AG04449 (cell line): ENCODE data around the gene RBM7.

Experiments
- CTCF ChIA-PET: fragments of 350-600 bp; formaldehyde crosslinking; extraction: SDS; loops from one replicate; lab custom pipeline; 2021; ENCODE audit warnings: antibody characterized with exemption; lab: Yijun Ruan, JAX
- POLR2A ChIA-PET: fragments of 400-600, 350-600 bp; formaldehyde crosslinking; extraction: SDS; loops from one replicate; lab custom pipeline; 2020; ENCODE audit warnings: antibody characterized with exemption, inconsistent platforms; lab: Yijun Ruan, JAX
- DNase-seq: peaks from one replicate; pipeline ENCODE4 v3.0.0-alpha.2; 2010; ENCODE audit warnings: low read depth, low spot score
- H3K4me3 ChIP-seq: 2 replicates; pipeline ENCODE4 v1.5.1; 2011; ENCODE audit warnings: low read depth, mild to moderate bottlenecking, control low read depth, low read length
- TF ChIP-seq, protein P1 (sequence below): IDR thresholded peaks from one replicate; pipeline ENCODE4 v1.5.1; 2011; ENCODE audit warnings: mild to moderate bottlenecking, moderate library complexity, low read length, control low read depth, inconsistent platforms; ENCODE audit not compliant: insufficient read depth; ENCODE audit errors: missing control alignments

The RBM7 gene

DNA sequence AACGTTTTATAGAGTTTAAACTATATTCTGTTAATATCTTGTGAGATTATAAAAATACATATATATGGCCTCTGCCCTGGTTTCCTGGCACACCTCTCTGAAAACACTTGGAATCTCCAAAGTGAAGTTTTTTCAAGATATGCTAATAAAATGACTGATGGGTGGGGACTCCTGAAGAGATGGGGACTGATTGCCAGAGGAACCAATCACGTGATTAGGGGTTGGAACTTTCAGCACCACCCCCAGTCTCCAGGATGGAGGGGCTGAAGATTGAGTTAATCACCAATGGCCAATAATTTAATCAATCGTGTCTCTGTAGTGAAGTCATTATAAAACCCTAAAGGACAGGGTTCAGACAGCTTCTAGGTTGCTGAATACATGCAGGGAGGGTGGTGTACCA, 37.5 kb upstream of the RBM7 start:
- POLR2A ChIA-PET = no interaction called here
- no peak for DNase-seq
- H3K4me3 ChIP-seq = no peak overlapping the region
- TF ChIP-seq, protein P1, sequence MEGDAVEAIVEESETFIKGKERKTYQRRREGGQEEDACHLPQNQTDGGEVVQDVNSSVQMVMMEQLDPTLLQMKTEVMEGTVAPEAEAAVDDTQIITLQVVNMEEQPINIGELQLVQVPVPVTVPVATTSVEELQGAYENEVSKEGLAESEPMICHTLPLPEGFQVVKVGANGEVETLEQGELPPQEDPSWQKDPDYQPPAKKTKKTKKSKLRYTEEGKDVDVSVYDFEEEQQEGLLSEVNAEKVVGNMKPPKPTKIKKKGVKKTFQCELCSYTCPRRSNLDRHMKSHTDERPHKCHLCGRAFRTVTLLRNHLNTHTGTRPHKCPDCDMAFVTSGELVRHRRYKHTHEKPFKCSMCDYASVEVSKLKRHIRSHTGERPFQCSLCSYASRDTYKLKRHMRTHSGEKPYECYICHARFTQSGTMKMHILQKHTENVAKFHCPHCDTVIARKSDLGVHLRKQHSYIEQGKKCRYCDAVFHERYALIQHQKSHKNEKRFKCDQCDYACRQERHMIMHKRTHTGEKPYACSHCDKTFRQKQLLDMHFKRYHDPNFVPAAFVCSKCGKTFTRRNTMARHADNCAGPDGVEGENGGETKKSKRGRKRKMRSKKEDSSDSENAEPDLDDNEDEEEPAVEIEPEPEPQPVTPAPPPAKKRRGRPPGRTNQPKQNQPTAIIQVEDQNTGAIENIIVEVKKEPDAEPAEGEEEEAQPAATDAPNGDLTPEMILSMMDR = no peak
- CTCF ChIA-PET = interaction anchor here (0.8 to 3.3 kb wide), 3 partner anchors 15 to 23 kb away, joined by 3 to 19 read pairs (median 3); no protein-coding TSS in a partner anchor

DNA sequence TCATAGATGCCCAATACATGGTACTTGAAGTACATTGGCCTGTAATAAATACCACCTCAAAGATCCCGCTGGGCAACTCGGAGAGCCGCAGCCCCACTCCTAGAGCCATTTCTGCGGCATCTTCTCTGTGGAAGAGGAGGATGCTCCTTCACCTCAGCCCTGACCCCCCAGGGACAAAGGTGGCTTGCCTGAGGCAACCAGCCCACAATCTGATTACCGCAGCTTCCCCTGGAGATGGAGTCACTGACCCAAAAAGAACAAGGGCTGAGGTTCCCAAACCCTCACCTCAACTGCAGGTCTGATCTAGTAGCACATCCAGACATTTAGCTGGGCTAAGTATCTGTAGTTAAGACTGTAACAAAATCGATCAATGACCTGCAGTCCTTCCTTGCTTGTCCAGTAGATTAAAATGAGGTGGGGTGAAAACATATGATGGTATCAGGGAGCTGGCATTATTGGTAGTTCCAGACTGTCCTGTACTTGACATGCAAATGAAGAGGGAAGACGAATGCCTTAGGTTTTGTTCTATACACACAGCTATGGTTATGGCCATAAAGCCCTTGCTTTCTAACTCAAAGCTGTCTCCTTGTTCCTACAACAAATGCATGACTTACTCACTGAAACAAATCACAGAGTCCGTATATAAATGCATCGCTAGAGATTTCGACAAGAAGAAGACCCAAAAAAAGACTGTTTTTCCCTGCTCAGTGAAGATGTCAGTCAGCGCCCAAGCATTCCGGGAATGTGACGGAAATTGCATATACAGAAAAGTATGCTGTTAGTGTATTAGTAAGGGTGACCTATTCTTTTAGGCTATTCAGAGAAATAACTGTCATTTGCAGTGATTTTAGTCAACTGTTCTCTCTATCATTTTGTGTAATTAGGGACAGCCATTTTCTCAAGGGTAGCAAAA, 33.9 kb upstream of the RBM7 start:
- TF ChIP-seq, protein P1 = no peak
- 0 out of 2 replicates have a peak overlapping the region, but pooled peaks have one; percentile 2 for H3K4me3 ChIP-seq
- ChIA-PET POLR2A (interaction anchor here (0.8 to 2.2 kb wide), 4 partner anchors 10 to 71 kb away, joined by 3 to 8 read pairs (median 4); no protein-coding TSS in a partner anchor), CTCF (interaction anchor here (0.7 to 1.5 kb wide), 3 partner anchors 15 to 29 kb away, joined by 3 to 8 read pairs (median 3); no protein-coding TSS in a partner anchor)
- peak; percentile 70 for DNase-seq

DNA sequence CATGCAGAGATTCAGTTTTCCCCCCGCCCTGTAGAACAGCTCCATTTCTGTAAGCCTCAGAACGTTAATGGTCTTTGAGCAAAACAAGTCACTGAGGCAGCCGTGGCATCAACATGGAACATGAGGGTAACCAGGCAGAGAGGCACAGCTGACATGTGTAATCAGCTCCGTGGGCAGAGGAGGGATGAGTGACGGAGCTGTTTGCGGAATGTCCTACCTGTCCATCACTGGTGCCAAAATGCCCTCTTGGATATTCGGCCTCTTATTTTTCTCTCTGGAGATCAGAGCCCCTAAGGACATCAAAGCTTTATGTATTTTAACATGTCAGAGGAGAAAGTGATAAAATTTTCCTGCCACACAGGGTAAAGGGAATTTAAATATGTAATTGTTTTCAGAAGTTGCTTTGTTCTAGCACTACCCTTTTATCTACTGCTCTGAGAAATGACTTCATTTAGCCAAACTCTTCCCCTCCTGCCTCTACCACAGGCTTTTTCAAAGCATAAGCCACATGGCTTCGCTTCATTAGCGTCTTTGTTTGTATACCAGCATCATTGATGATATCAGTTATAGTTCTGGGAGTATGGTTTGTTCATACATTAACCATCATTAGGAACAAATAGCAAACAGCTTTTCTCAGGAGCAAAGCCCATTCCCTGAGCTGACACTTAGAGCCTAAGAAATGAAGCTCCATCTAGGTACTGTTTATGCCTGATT, 33.1 kb upstream of the RBM7 start:
- ChIA-PET POLR2A (interaction anchor here (0.8 to 2.2 kb wide), 4 partner anchors 9 to 72 kb away, joined by 3 to 8 read pairs (median 4); no protein-coding TSS in a partner anchor), CTCF (interaction anchor here (0.7 to 1.5 kb wide), 8 partner anchors 8 to 28 kb away, joined by 3 to 8 read pairs (median 3); no protein-coding TSS in a partner anchor)
- 0 out of 2 replicates have a peak overlapping the region, but pooled peaks have one; percentile 2 for H3K4me3 ChIP-seq
- TF ChIP-seq, protein P1 = no peak
- DNase-seq = no peak

DNA sequence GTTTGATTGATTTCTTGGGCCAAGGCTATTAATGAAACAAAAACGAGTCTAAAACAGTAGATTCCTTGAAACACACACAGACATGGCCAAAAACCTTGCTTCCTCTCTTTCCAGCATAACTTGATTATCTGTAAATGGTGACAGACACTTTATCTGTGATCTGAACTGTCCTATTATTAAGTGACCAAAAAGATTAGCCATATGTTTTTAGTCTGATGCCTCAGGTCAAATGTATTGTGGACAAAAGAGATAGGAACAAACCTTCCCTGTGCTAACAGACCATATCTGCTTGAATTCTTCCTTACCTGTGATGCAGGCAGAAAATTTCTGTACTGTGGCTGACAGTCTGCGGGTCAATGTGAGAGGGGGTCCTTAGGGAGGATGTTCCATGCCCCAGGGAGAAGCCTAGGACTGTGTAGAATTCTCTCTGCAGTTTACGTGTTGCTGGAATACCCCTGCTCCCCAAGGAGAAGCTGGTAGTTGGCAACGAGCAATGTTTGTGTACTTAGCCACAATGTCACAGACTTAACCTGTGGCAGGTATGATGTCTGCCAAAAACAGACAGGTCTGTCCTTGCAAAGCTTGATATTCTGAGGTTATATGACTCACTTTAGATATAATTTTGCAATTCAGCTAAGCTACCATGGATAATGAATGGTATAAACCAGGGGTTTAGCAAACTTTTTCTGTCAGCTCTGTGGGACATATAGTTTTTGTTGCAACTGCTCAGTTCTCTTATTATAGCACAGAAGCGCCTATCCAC, 31.4 kb upstream of the RBM7 start:
- TF ChIP-seq, protein P1 = no peak
- CTCF ChIA-PET = interaction anchor here (1.0 to 1.3 kb wide), 2 partner anchors 13 to 29 kb away, joined by 3 read pairs; no protein-coding TSS in a partner anchor
- DNase-seq = no peak
- POLR2A ChIA-PET = no interaction called here
- H3K4me3 ChIP-seq = no peak overlapping the region

DNA sequence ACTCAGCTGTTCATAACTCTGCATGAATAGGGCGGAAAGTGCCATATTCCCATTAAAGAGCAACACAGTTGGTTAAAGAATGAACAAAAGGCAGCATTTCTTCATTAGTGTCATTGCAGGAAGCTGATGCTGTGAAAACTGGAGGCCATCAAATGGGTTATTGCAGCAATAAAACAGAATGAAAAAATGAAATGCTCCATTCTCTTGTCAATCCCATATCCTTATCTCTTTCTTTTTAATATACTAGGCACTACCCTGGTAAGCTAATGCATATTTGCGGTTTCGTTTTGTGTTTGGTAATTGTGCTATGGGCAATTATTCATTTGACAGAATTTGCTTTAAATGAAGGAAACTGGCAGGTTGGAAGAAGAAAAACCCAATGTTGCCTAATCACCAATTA, 25.4 kb upstream of the RBM7 start:
- no peak for DNase-seq
- TF ChIP-seq, protein P1 = no peak
- POLR2A ChIA-PET = no interaction called here
- H3K4me3 ChIP-seq = no peak overlapping the region
- CTCF ChIA-PET = no interaction called here
